ENCODE measurements around the gene SLC50A1.
A peak's percentile ranks its signal among the peaks of the same experiment; 100 is the strongest.

The SLC50A1 gene

DNA sequence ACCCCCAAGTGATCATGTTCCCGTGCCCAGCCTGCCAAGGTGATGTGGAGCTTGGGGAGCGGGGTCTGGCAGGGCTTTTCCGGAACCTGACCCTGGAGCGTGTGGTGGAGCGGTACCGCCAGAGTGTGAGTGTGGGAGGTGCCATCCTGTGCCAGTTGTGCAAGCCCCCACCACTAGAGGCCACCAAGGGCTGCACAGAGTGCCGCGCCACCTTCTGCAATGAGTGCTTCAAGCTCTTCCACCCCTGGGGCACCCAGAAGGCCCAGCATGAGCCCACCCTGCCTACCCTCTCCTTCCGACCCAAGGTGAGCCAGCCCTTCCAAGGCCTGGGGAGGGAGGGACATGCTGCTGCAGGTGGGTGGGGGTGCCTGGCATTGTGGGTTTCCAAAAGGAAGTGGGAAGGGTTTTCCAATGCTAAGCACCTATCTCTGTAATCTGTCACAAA is 40.3 kb downstream of the SLC50A1 start:
- TF ChIP-seq, protein P1, sequence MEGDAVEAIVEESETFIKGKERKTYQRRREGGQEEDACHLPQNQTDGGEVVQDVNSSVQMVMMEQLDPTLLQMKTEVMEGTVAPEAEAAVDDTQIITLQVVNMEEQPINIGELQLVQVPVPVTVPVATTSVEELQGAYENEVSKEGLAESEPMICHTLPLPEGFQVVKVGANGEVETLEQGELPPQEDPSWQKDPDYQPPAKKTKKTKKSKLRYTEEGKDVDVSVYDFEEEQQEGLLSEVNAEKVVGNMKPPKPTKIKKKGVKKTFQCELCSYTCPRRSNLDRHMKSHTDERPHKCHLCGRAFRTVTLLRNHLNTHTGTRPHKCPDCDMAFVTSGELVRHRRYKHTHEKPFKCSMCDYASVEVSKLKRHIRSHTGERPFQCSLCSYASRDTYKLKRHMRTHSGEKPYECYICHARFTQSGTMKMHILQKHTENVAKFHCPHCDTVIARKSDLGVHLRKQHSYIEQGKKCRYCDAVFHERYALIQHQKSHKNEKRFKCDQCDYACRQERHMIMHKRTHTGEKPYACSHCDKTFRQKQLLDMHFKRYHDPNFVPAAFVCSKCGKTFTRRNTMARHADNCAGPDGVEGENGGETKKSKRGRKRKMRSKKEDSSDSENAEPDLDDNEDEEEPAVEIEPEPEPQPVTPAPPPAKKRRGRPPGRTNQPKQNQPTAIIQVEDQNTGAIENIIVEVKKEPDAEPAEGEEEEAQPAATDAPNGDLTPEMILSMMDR (conservative IDR thresholded peaks at IDR 0.05; ENCODE audit: low read length), result no peak; the same call in 1 of the 2 replicates
- DNase-seq (ENCODE audit: low read depth), result no peak

GRCh38 chr1:155176544-155177071 is 41.0 kb downstream of the SLC50A1 start:
- TF ChIP-seq, protein P1 (conservative IDR thresholded peaks at IDR 0.05; ENCODE audit: low read length), result peak; percentile 94
- peak; percentile 69 for DNase-seq (ENCODE audit: low read depth)
- no peak overlapping the region for H3K4me3 ChIP-seq (ENCODE audit: low read length)

More for the DNA sequence above, 40.3 kb downstream of the SLC50A1 start:
- no peak overlapping the region for H3K4me3 ChIP-seq (ENCODE audit: low read length)

DNA sequence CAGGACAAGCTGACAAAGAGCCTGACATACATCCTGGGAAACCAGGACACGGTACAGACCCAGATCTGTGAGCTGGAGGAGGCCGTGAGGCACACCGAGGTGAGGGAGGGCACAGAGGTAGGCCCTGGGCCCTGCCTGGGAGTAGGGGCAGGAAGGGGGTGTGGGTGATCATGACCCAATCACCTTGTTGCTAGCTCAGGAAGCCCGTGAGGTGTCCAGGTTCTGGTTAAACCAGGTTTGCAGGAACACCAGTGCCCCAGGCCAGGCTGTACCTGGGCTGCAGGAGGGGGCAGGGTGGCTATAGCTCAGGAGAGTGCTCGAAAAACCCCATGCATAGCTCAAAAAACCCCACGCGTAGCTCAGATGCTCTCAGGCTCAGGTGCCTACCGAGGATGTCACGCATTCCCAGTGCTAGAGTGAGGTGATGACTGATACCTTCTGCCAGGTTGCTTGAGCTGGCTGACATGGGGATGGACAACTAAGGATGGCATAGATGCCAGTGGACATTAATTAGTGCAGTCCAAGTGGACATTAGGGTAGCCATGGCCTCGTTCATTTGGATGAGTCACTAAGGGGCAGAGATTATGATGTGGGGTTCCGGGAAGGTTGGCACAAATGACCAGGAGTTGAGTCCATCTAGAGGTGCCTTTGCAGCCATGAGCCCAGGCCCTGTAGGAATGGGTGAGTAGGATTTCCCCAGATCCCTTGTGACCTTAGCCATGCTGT is 41.7 kb downstream of the SLC50A1 start:
- TF ChIP-seq, protein P1 (conservative IDR thresholded peaks at IDR 0.05; ENCODE audit: low read length), result no peak
- no peak for DNase-seq (ENCODE audit: low read depth)
- H3K4me3 ChIP-seq (ENCODE audit: low read length), result no peak overlapping the region

GRCh38 chr1:155177918-155178281 is 42.2 kb downstream of the SLC50A1 start:
- TF ChIP-seq, protein P1 (conservative IDR thresholded peaks at IDR 0.05; ENCODE audit: low read length), result no peak
- no peak overlapping the region for H3K4me3 ChIP-seq (ENCODE audit: low read length)
- DNase-seq (ENCODE audit: low read depth), result no peak

- DNase-seq (ENCODE audit: low read depth), result no peak
These were observed 42.9 kb downstream of the SLC50A1 start for GRCh38 chr1:155178441-155179111.

GRCh38 chr1:155179112-155180031 is 43.7 kb downstream of the SLC50A1 start:
- no peak overlapping the region for H3K4me3 ChIP-seq (ENCODE audit: low read length)
- DNase-seq (ENCODE audit: low read depth), result no peak
- TF ChIP-seq, protein P1 (conservative IDR thresholded peaks at IDR 0.05; ENCODE audit: low read length), result no peak

More at GRCh38 chr1:155178441-155179111, 42.9 kb downstream of the SLC50A1 start:
- H3K4me3 ChIP-seq (ENCODE audit: low read length), result no peak overlapping the region
- TF ChIP-seq, protein P1 (conservative IDR thresholded peaks at IDR 0.05; ENCODE audit: low read length), result no peak

Data from AG10803 (cell line).